Neural progenitor cell (in vitro differentiated cells): ENCODE data around the gene ZSCAN5B.
"Not testable (repeated sequence)": the region's sequence is repeated elsewhere in the genome, so short reads cannot be mapped to it uniquely, and the experiment has no call there.

Source experiments
- CTCF ChIP-seq: fragments of 200-600 bp; sonication (generic); IDR thresholded peaks from 2 replicates; pipeline ENCODE4 v1.5.1; 2017; ENCODE audit warnings: antibody characterized with exemption, mild to moderate bottlenecking
- EZH2phosphoT487 ChIP-seq: fragments of 200-600 bp; sonication (generic); IDR thresholded peaks from 2 replicates; pipeline ENCODE4 v1.6.1; 2017; ENCODE audit warnings: antibody characterized with exemption

DNA sequence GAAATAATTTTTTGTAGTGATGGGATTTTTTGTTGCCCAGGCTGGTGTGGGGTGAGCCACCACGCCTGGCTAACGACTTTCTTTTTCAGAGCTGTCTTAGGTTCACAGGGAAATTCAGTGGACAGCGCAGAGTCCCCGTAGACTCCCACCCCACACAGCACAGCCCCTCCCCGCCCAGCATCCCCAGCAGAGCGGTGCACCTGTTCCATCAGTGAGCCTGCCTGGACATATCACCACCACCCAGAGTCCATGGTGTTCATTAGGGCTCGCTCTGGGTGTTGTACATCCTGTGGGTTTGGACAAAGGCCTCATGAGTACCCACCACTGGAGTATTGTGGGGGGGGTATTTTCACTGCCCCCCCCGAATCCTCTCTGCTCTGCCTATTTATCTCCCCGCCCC, 12.5 kb upstream of the ZSCAN5B start:
- not testable (repeated sequence) for TF ChIP-seq CTCF, EZH2phosphoT487
